Liver (tissue), 9 donors: ENCODE measurements around the gene NPAS1. TPM values are rescaled to one million over a fixed set of nuclear protein-coding genes. Genes with fewer than 3 reads are reported as not detected.

Source experiments
- DNase-seq: peaks from one replicate; pipeline ENCODE4 v3.0.0-alpha.2; 2017; ENCODE audit warnings: low spot score
- H3K27ac ChIP-seq, 2 donors: one replicate each; pipeline ENCODE4 v1.7.0; 2013; ENCODE audit warnings: inconsistent platforms in 2 of 2, low read length in 2 of 2, control low read depth in 1 of 2, low read depth in 1 of 2, mild to moderate bottlenecking in 1 of 2
- H3K27me3 ChIP-seq, 4 donors: one replicate each; pipeline versions ENCODE4 v1.6.1 to v1.7.0; 2013; ENCODE audit warnings: low read length in 3 of 4, inconsistent platforms in 1 of 4, mild to moderate bottlenecking in 1 of 4, moderate library complexity in 1 of 4; ENCODE audit not compliant: control insufficient read depth in 4 of 4, insufficient read depth in 4 of 4
- H3K36me3 ChIP-seq, 4 donors: one replicate each; pipeline versions ENCODE4 v1.6.1 to v1.7.0; 2013; ENCODE audit warnings: low read length in 3 of 4, mild to moderate bottlenecking in 3 of 4, low read depth in 1 of 4, moderate library complexity in 1 of 4; ENCODE audit not compliant: control insufficient read depth in 4 of 4, insufficient read depth in 3 of 4
- H3K4me1 ChIP-seq, 4 donors: one replicate each; pipeline versions ENCODE4 v1.6.1 to v1.7.0; 2013; ENCODE audit warnings: low read length in 3 of 4, mild to moderate bottlenecking in 3 of 4, moderate library complexity in 1 of 4; ENCODE audit not compliant: control insufficient read depth in 4 of 4, insufficient read depth in 4 of 4
- H3K4me3 ChIP-seq, 3 donors: one replicate each; pipeline versions ENCODE4 v1.6.1 to v1.7.0; 2013; ENCODE audit warnings: low read length in 3 of 3, control low read depth in 1 of 3, low read depth in 1 of 3, mild to moderate bottlenecking in 1 of 3
- H3K9ac ChIP-seq, 2 donors: one replicate each; pipeline ENCODE4 v1.7.0; 2013; ENCODE audit warnings: low read length in 2 of 2, mild to moderate bottlenecking in 2 of 2, moderate library complexity in 2 of 2, control low read depth in 1 of 2, low read depth in 1 of 2
- H3K9me3 ChIP-seq, 4 donors: one replicate each; pipeline versions ENCODE4 v1.6.1 to v1.7.0; 2013; ENCODE audit warnings: low read length in 3 of 4; ENCODE audit not compliant: control insufficient read depth in 4 of 4
- ATF3 ChIP-seq: IDR thresholded peaks from 2 replicates; pipeline ENCODE4 v1.6.1; 2016; ENCODE audit warnings: antibody characterized with exemption
- CTCF ChIP-seq: fragments of 150-350 bp; IDR thresholded peaks from 2 replicates; pipeline ENCODE4 v1.5.1; 2017; ENCODE audit warnings: improper control_type of control experiment, low read depth, low read length; ENCODE audit not compliant: missing input control
- EGR1 ChIP-seq, 2 donors: IDR thresholded peaks; 2 replicates each; pipeline ENCODE4 v1.6.1; 2016 to 2018; ENCODE audit warnings: antibody characterized with exemption in 2 of 2, low read depth in 2 of 2
- FOXA2 ChIP-seq: IDR thresholded peaks from 2 replicates; pipeline ENCODE4 v1.6.1; 2016; ENCODE audit warnings: antibody characterized with exemption
- GABPA ChIP-seq, 2 donors: IDR thresholded peaks in 1 of 2; conservative IDR thresholded peaks in 1 of 2; 2 replicates each; pipeline ENCODE4 v1.6.1; 2016; ENCODE audit warnings: antibody characterized with exemption in 2 of 2, mild to moderate bottlenecking in 1 of 2, moderate library complexity in 1 of 2
- MAX ChIP-seq: IDR thresholded peaks from 2 replicates; pipeline ENCODE4 v1.6.1; 2016; ENCODE audit warnings: antibody characterized with exemption
- NR2F2 ChIP-seq: IDR thresholded peaks from 2 replicates; pipeline ENCODE4 v1.6.1; 2016; ENCODE audit warnings: antibody characterized with exemption
- RAD21 ChIP-seq, 2 donors: IDR thresholded peaks; 2 replicates each; pipeline ENCODE4 v1.6.1; 2016; ENCODE audit warnings: antibody characterized with exemption in 2 of 2, mild to moderate bottlenecking in 2 of 2
- REST ChIP-seq: IDR thresholded peaks from 2 replicates; pipeline ENCODE4 v1.6.1; 2016; ENCODE audit warnings: antibody characterized with exemption, mild to moderate bottlenecking
- SP1 ChIP-seq: IDR thresholded peaks from 2 replicates; pipeline ENCODE4 v1.6.1; 2018; ENCODE audit warnings: antibody characterized with exemption, mild to moderate bottlenecking
- TAF1 ChIP-seq: conservative IDR thresholded peaks from 2 replicates; pipeline ENCODE4 v1.6.1; 2016; ENCODE audit warnings: antibody characterized with exemption, mild to moderate bottlenecking
- YY1 ChIP-seq: IDR thresholded peaks from 2 replicates; pipeline ENCODE4 v1.6.1; 2016; ENCODE audit warnings: antibody characterized with exemption, mild to moderate bottlenecking
- WGBS: extraction: QIAGEN DNeasy Blood & Tissue Kit; methylation state at CpG from one replicate; pipeline ENCODE4 v1.1.7; 2013; 5-methylcytosine and 5-hydroxymethylcytosine counted together
- polyA plus RNA-seq, 2 donors: library from polyadenylated mRNA; stranded (reverse) in 1 of 2; unstranded in 1 of 2; fragments of 200-250 nt in 1 of 2; fragments of >200 nt in 1 of 2; fragmentation: Nextera tagmentation in 1 of 2; extraction: Ambion mirVana in 1 of 2; gene quantifications; one replicate each; pipeline versions ENCODE4 v1.2.1 to v1.2.3, GENCODE V29; 2013 to 2015
- total RNA-seq, 2 donors: library from RNA; depleted of rRNA; stranded (reverse); fragments of >200 nt; gene quantifications; one replicate each; pipeline ENCODE4 v1.2.3, GENCODE V29; 2014
- TF ChIP-seq, protein P1 (sequence below): IDR thresholded peaks from 2 replicates; pipeline ENCODE4 v1.6.1; 2016; ENCODE audit warnings: antibody characterized with exemption
- donor health status: healthy.
- donor health status: healthy.
- donor health status: healthy.
- donor health status: healthy.
- donor health status: healthy.

NPAS1 gene
- total and polyA plus RNA-seq, 4 donors, result 0.22 TPM; not detected in 3

DNA sequence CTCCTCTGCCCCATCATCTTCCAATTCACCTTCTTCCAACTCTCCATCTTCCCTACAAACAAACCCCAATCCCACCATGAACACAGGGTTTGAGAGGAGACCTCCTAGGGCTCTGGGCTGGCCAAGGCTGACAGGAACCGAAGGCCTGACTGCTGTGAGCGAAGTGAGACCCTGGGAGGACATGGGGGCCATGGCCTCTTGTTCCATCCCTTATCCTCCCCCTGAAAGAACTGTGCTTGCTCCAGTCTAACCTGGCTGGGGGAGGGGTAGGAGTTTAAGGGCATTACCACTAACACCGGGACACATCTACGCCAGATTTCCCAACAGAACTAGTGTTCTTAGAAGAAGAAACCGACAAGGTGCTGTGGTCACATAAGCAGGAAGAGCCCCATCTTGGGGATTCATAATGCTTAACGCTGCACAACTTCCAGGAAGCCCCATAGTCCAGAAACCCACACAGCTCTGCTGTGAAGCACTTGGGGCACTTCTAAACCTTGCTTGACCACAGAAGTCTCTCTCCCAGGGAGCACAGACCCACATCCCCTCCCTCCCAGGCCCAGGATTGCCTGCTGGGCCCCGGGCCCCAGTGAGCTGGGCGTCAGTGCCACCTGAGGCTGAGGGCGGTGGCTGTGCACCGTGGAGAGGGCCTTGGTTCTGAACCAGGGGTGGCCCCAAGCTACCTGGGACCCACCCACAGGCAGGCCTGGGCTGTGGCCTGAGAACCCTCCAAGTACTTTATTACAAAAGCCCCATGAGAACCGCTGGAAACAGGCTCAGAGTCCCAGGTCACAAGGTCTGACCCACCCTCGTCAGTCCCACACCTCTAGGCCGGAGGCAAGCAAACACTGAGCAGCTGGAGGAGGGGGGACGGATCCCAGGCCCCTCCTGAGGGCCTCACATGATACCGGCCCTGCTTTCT lies 75.2 kb downstream of the NPAS1 start:
- no peak for DNase-seq
- Histone ChIP-seq H3K9ac (peak overlapping the region in 1 of 2 donors; percentile 18), H3K27ac (peak overlapping the region; percentile 68 to 75), H3K36me3 (peaks cover 7 to 32% (median 22%) of the 10 kb centered on the region in 4 donors), H3K9me3 (no peaks in the 10 kb centered on the region), H3K4me1 (peaks cover 7 to 32% (median 16%) of the 10 kb centered on the region in 4 donors), H3K4me3 (no peak overlapping the region), H3K27me3 (no peaks in the 10 kb centered on the region)
- 72% methylated on average over 15 of the region's 15 CpGs for WGBS
- TF ChIP-seq GABPA (IDR thresholded peaks at IDR 0.05 in 1 of 2, conservative IDR thresholded peaks at IDR 0.05 in 1 of 2) (no peak), CTCF (no peak), MAX (no peak), EGR1 (IDR thresholded peaks at IDR 0.05; ENCODE audit: low read depth in 2 of 2) (no peak), FOXA2 (no peak), REST (no peak), TAF1 (no peak), NR2F2 (no peak), YY1 (no peak), RAD21 (IDR thresholded peaks at IDR 0.05) (no peak), SP1 (no peak), ATF3 (no peak)
- TF ChIP-seq, protein P1, sequence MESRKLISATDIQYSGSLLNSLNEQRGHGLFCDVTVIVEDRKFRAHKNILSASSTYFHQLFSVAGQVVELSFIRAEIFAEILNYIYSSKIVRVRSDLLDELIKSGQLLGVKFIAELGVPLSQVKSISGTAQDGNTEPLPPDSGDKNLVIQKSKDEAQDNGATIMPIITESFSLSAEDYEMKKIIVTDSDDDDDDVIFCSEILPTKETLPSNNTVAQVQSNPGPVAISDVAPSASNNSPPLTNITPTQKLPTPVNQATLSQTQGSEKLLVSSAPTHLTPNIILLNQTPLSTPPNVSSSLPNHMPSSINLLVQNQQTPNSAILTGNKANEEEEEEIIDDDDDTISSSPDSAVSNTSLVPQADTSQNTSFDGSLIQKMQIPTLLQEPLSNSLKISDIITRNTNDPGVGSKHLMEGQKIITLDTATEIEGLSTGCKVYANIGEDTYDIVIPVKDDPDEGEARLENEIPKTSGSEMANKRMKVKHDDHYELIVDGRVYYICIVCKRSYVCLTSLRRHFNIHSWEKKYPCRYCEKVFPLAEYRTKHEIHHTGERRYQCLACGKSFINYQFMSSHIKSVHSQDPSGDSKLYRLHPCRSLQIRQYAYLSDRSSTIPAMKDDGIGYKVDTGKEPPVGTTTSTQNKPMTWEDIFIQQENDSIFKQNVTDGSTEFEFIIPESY, result no peak

Other genes starting within 250 kb of the NPAS1 start
- 10 to 100 TPM in 1 of 2 donors, 1 to 10 TPM in 1; 6.2 to 90.8 TPM for gene SLC1A5, start 231.2 kb upstream of the NPAS1 start, total RNA-seq
- 1 to 10 TPM; 1.5 to 6.0 TPM for gene SLC1A5, start 231.2 kb upstream of the NPAS1 start, polyA plus RNA-seq
- 10 to 100 TPM; 28.3 to 71.2 TPM for gene AP2S1, start 169.0 kb upstream of the NPAS1 start, total RNA-seq
- 100 to 1,000 TPM in 1 of 2 donors, 10 to 100 TPM in 1; 86.9 to 168 TPM for gene AP2S1, start 169.0 kb upstream of the NPAS1 start, polyA plus RNA-seq
- 10 to 100 TPM; 26.3 to 49.2 TPM for gene ARHGAP35, start 158.8 kb upstream of the NPAS1 start, total RNA-seq
- 10 to 100 TPM; 15.5 to 17.2 TPM for gene ARHGAP35, start 158.8 kb upstream of the NPAS1 start, polyA plus RNA-seq
- 10 to 100 TPM; 11.5 to 12.4 TPM for gene TMEM160, start 28.8 kb downstream of the NPAS1 start, total RNA-seq
- gene TMEM160, start 28.8 kb downstream of the NPAS1 start, polyA plus RNA-seq, result 10 to 100 TPM; 32.1 to 49.2 TPM
- 10 to 100 TPM in 1 of 2 donors, 1 to 10 TPM in 1; 7.7 to 11.8 TPM for gene ZC3H4, start 93.9 kb downstream of the NPAS1 start, total RNA-seq
- gene ZC3H4, start 93.9 kb downstream of the NPAS1 start, polyA plus RNA-seq, result 1 to 10 TPM; 2.9 to 4.8 TPM
- 10 to 100 TPM; 22.3 to 31.8 TPM for gene SAE1, start 111.0 kb downstream of the NPAS1 start, total RNA-seq
- gene SAE1, start 111.0 kb downstream of the NPAS1 start, polyA plus RNA-seq, result 10 to 100 TPM; 19.0 to 31.7 TPM
- gene BBC3, start 211.4 kb downstream of the NPAS1 start, total RNA-seq, result 1 to 10 TPM; 1.0 to 2.1 TPM
- 1 to 10 TPM in 1 of 2 donors, under 1 TPM in 1; 0.35 to 2.6 TPM for gene BBC3, start 211.4 kb downstream of the NPAS1 start, polyA plus RNA-seq
- 1 to 10 TPM; 2.8 to 8.1 TPM for gene CCDC9, start 236.7 kb downstream of the NPAS1 start, total RNA-seq
- 1 to 10 TPM; 1.4 to 8.0 TPM for gene CCDC9, start 236.7 kb downstream of the NPAS1 start, polyA plus RNA-seq